HG02763 (cell line): Measurements from ENCODE around the gene FAM118B.
A peak's percentile ranks its signal among the peaks of the same experiment; 100 is the strongest.
"Not testable (repeated sequence)": the region's sequence is repeated elsewhere in the genome, so short reads cannot be mapped to it uniquely, and the experiment has no call there.

Experiments
- ATAC-seq: cut with Tn5 transposase; IDR thresholded peaks from one replicate; pipeline ENCODE4 v1.9.1; 2021; ENCODE audit warnings: mild to moderate bottlenecking, moderate library complexity; ENCODE audit not compliant: unreplicated experiment

FAM118B gene

GRCh38 chr11:126308271-126308671 lies 96.7 kb downstream of the FAM118B start:
- ATAC-seq: no peak

- ATAC-seq: not testable (repeated sequence)
Measured at GRCh38 chr11:126308771-126309170, 97.2 kb downstream of the FAM118B start.

- ATAC-seq: no peak
Measured at GRCh38 chr11:126310200-126310991, 98.8 kb downstream of the FAM118B start.

- ATAC-seq: no peak
Measured at GRCh38 chr11:126310992-126311310, 99.4 kb downstream of the FAM118B start.

- peak; percentile 70 for ATAC-seq
Measured at GRCh38 chr11:126311401-126312291, 100.1 kb downstream of the FAM118B start.
